Esophagus squamous epithelium (tissue), 4 donors: Measurements from ENCODE around the gene MRPS9.

Experiments used
- POLR2A ChIP-seq, 4 donors: fragments of 450-650 bp; IDR thresholded peaks; one replicate each; pipeline ENCODE4 v1.6.1; 2017; ENCODE audit warnings: antibody characterized with exemption in 4 of 4, mild to moderate bottlenecking in 4 of 4, moderate library complexity in 3 of 4
- TF ChIP-seq, protein P1 (sequence below), 6 experiments: fragments of 450-650 bp in 4 of 6; fragments of 200-600 bp in 2 of 6; sonication (generic) in 2 of 6; IDR thresholded peaks; one replicate each; pipeline ENCODE4 v1.5.1; 2016 to 2019; ENCODE audit warnings: antibody characterized with exemption in 6 of 6, mild to moderate bottlenecking in 4 of 6, moderate library complexity in 4 of 6

DNA sequence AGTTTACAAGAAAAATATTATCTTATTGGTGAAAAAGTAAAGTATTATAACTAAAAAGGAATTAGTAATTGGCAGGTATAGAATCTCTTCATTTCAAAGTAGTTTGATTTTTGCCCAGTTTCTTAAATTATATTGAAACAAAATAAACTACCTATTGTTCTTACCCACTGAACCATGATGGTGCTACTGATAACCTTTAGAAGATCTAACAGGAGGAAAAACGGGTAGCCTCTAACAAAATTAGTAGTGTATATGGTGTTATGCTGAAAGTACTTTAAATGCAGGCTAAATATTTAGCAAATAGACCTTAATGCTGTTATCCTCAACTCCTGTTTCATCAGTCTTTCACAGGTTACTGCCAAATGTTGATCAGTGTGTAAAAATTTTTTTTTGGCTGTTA is 19.1 kb downstream of the MRPS9 start:
- TF ChIP-seq, protein P1, sequence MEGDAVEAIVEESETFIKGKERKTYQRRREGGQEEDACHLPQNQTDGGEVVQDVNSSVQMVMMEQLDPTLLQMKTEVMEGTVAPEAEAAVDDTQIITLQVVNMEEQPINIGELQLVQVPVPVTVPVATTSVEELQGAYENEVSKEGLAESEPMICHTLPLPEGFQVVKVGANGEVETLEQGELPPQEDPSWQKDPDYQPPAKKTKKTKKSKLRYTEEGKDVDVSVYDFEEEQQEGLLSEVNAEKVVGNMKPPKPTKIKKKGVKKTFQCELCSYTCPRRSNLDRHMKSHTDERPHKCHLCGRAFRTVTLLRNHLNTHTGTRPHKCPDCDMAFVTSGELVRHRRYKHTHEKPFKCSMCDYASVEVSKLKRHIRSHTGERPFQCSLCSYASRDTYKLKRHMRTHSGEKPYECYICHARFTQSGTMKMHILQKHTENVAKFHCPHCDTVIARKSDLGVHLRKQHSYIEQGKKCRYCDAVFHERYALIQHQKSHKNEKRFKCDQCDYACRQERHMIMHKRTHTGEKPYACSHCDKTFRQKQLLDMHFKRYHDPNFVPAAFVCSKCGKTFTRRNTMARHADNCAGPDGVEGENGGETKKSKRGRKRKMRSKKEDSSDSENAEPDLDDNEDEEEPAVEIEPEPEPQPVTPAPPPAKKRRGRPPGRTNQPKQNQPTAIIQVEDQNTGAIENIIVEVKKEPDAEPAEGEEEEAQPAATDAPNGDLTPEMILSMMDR (IDR thresholded peaks at IDR 0.05), result no peak
- no peak for TF ChIP-seq POLR2A (IDR thresholded peaks at IDR 0.05)
